Hypothalamus (tissue), 51 donors: ENCODE results near the gene DOCK2.
"Not testable (repeated sequence)": the region's sequence is repeated elsewhere in the genome, so short reads cannot be mapped to it uniquely, and the experiment has no call there.

Experiments
- DNase-seq, 51 donors: peaks; one replicate each; lab custom pipeline; 2025; lab: John Stamatoyannopoulos, UW

The DOCK2 gene

GRCh38 chr5:169921949-169922348 is 284.9 kb downstream of the DOCK2 start:
- no peak for DNase-seq

- no peak for DNase-seq
These were observed 285.4 kb downstream of the DOCK2 start for GRCh38 chr5:169922474-169922873.

- no peak for DNase-seq
These were observed 286.9 kb downstream of the DOCK2 start for GRCh38 chr5:169923988-169924387.

- DNase-seq, result no peak
These were observed 296.1 kb downstream of the DOCK2 start for GRCh38 chr5:169933127-169933526.

GRCh38 chr5:169933616-169934015 is 296.5 kb downstream of the DOCK2 start:
- no peak for DNase-seq

GRCh38 chr5:169934990-169935389 is 297.9 kb downstream of the DOCK2 start:
- DNase-seq, result no peak

- DNase-seq, result no peak
These were observed 298.7 kb downstream of the DOCK2 start for GRCh38 chr5:169935762-169936161.

- DNase-seq, result no peak
These were observed 301.4 kb downstream of the DOCK2 start for GRCh38 chr5:169938439-169938838.

GRCh38 chr5:169939731-169940130 is 302.7 kb downstream of the DOCK2 start:
- no peak for DNase-seq

GRCh38 chr5:169941542-169941941 is 304.5 kb downstream of the DOCK2 start:
- no peak for DNase-seq

- no peak for DNase-seq
These were observed 305.1 kb downstream of the DOCK2 start for GRCh38 chr5:169942181-169942580.

GRCh38 chr5:169943026-169943425 is 306.0 kb downstream of the DOCK2 start:
- DNase-seq, result no peak

- DNase-seq, result no peak
These were observed 307.0 kb downstream of the DOCK2 start for GRCh38 chr5:169944115-169944514.

GRCh38 chr5:169944922-169945680 is 308.0 kb downstream of the DOCK2 start:
- DNase-seq, result peak in 1 of 51 donors; percentile 5

- peak in 46 of 51 donors; percentile 11 to 76 (median 46) for DNase-seq
These were observed 308.8 kb downstream of the DOCK2 start for GRCh38 chr5:169945831-169946261.

GRCh38 chr5:169946743-169947295 is 309.7 kb downstream of the DOCK2 start:
- DNase-seq, result peak in 1 of 51 donors; percentile 4

- DNase-seq, result no peak
These were observed 313.3 kb downstream of the DOCK2 start for GRCh38 chr5:169950333-169950732.

GRCh38 chr5:169953196-169953595 is 316.1 kb downstream of the DOCK2 start:
- not testable (repeated sequence) for DNase-seq

- no peak for DNase-seq
These were observed 317.7 kb downstream of the DOCK2 start for GRCh38 chr5:169954786-169955185.

GRCh38 chr5:169956126-169956525 is 319.1 kb downstream of the DOCK2 start:
- DNase-seq, result no peak

GRCh38 chr5:169956756-169957155 is 319.7 kb downstream of the DOCK2 start:
- no peak for DNase-seq

- no peak for DNase-seq
These were observed 321.2 kb downstream of the DOCK2 start for GRCh38 chr5:169958278-169958677.
